ENCODE data around the gene RPS21. TPM values are rescaled to one million over a fixed set of nuclear protein-coding genes. Genes with fewer than 3 reads are reported as not detected.

Gene RPS21
- total and polyA plus RNA-seq, 8 donors = 239 to 7,615 (median 2,549) TPM

DNA sequence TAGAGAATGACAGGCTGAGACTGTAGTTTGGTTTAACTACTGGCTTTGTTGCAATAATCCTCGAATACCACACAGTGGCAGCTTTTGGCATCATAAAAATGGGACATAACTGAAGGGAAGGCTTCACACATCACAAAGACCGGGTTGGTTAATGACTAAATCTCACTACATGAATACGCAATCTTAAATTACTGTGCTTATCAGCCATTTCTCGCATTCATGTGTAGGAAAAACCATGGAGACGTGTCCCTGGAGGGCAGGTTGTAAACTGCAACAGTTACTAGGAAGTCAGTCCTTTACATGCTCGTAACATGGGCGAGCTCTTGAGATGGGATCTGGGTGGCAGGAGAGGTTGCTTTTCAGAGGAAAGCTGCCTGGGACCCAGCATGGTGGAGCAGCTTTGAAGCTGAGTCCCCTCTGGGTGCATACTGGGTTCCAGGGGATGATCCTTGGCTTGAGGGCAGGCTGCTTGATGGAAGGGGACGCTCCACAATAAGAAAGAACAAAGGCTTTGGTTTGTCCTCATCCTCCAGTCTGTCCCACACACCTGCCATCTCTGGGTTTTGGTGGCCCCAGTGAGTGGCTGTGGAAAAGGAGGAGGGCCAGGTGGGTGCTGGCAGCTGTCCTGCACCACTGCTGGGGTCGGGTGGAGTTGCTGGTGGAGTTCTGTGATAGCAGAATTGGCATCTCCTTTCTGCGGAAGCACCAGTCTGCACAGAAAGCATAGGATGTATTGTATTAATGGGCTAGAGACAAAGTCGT is 2.1 kb downstream of the RPS21 start:
- no peak for TF ChIP-seq POLR2A (IDR thresholded peaks at IDR 0.05)
- 70 to 77% (median 72%) methylated on average over 9 to 11 of the region's 11 CpGs for WGBS, 5 donors
- Histone ChIP-seq H3K27me3 (no peaks in the 10 kb centered on the region), H3K4me3 (no peak overlapping the region), H3K36me3 (peaks cover 14 to 62% (median 59%) of the 10 kb centered on the region in 4 donors), H3K4me1 (peaks cover 19 to 44% (median 33%) of the 10 kb centered on the region in 4 donors), H3K9me3 (no peaks in the 10 kb centered on the region), H3K27ac (no peak overlapping the region)
- no peak for DNase-seq
- intact Hi-C loops (cut with DNase I; ENCODE audit: low total_unique reads) = no loop called here

- Histone ChIP-seq H3K27me3 (no peaks in the 10 kb centered on the region), H3K4me1 (peaks cover 19 to 42% (median 32%) of the 10 kb centered on the region in 4 donors), H3K27ac (no peak overlapping the region), H3K4me3 (no peak overlapping the region), H3K9me3 (no peaks in the 10 kb centered on the region), H3K36me3 (peaks cover 14 to 68% (median 66%) of the 10 kb centered on the region in 4 donors)
- intact Hi-C loops (cut with DNase I; ENCODE audit: low total_unique reads) = no loop called here
- 70 to 83% (median 77%) methylated on average over 5 of the region's 5 CpGs for WGBS, 5 donors
- TF ChIP-seq POLR2A (IDR thresholded peaks at IDR 0.05) (no peak), EP300 (IDR thresholded peaks at IDR 0.05) (no peak), POLR2AphosphoS5 (IDR thresholded peaks at IDR 0.05) (no peak), CTCF (IDR thresholded peaks at IDR 0.05) (no peak)
- no peak for DNase-seq
These were observed 2.7 kb downstream of the RPS21 start for GRCh38 chr20:62389601-62390087.

GRCh38 chr20:62390317-62391164 is 3.6 kb downstream of the RPS21 start:
- Histone ChIP-seq H3K4me3 (no peak overlapping the region), H3K36me3 (peaks cover 14 to 77% (median 75%) of the 10 kb centered on the region in 4 donors), H3K4me1 (peaks cover 14 to 33% (median 24%) of the 10 kb centered on the region in 4 donors), H3K27ac (no peak overlapping the region), H3K27me3 (no peaks in the 10 kb centered on the region), H3K9me3 (no peaks in the 10 kb centered on the region)
- no peak for DNase-seq
- 70 to 78% (median 72%) methylated on average over 26 to 29 of the region's 29 CpGs for WGBS, 5 donors
- intact Hi-C loops (cut with DNase I; ENCODE audit: low total_unique reads) = no loop called here
- TF ChIP-seq CTCF (IDR thresholded peaks at IDR 0.05) (no peak), POLR2A (IDR thresholded peaks at IDR 0.05) (no peak), EP300 (IDR thresholded peaks at IDR 0.05) (no peak), POLR2AphosphoS5 (IDR thresholded peaks at IDR 0.05) (no peak)

- DNase-seq = peak in 1 of 2 donors; percentile 64
- H3K36me3 ChIP-seq = peaks cover 14 to 83% (median 83%) of the 10 kb centered on the region in 4 donors
- TF ChIP-seq CTCF (IDR thresholded peaks at IDR 0.05) = no peak
- TF ChIP-seq POLR2AphosphoS5 (IDR thresholded peaks at IDR 0.05) = no peak
- TF ChIP-seq POLR2A (IDR thresholded peaks at IDR 0.05) = no peak
- TF ChIP-seq EP300 (IDR thresholded peaks at IDR 0.05) = no peak
- H3K27me3 ChIP-seq = no peaks in the 10 kb centered on the region
- no peaks in the 10 kb centered on the region for H3K9me3 ChIP-seq
- 72 to 87% (median 76%) methylated on average over 39 to 44 of the region's 44 CpGs for WGBS, 5 donors
- intact Hi-C loops (cut with DNase I; ENCODE audit: low total_unique reads) = no loop called here
- peaks cover 8 to 24% (median 16%) of the 10 kb centered on the region in 4 donors for H3K4me1 ChIP-seq
- H3K27ac ChIP-seq = peak overlapping the region in 1 of 5 donors; percentile 9
- H3K4me3 ChIP-seq = no peak overlapping the region
These were observed 4.5 kb downstream of the RPS21 start for GRCh38 chr20:62391165-62392076.
